NCI-H1105 treated with DMSO at 0.1 percent for 48 hours (cell line): ENCODE results near the gene BPIFA3.

Experiments
- DNase-seq: peaks from one replicate; lab custom pipeline; 2025; lab: John Stamatoyannopoulos, UW

BPIFA3 gene

GRCh38 chr20:33224399-33224798, 7.2 kb downstream of the BPIFA3 start:
- DNase-seq = no peak

DNA sequence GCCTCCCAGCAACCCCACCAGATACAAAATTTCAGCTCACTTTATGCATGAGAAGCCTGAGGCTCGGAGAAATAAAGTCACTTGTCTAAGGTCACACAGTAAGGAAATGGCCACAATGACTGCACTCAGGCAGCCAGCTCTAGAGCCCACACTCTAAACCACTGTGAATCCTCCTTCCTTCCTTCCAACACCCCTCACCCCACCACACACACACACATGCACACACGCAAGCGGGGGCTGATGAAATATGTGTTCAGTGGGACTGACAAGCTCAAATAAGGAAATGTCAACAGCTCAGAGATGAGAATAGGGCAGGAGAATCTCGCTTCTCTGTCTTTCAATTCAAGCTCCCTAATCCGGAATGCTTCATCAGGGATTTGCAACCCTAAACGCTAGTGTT, 12.7 kb downstream of the BPIFA3 start:
- DNase-seq = no peak

- no peak for DNase-seq
Observed at GRCh38 chr20:33231237-33231636, 14.1 kb downstream of the BPIFA3 start.

DNA sequence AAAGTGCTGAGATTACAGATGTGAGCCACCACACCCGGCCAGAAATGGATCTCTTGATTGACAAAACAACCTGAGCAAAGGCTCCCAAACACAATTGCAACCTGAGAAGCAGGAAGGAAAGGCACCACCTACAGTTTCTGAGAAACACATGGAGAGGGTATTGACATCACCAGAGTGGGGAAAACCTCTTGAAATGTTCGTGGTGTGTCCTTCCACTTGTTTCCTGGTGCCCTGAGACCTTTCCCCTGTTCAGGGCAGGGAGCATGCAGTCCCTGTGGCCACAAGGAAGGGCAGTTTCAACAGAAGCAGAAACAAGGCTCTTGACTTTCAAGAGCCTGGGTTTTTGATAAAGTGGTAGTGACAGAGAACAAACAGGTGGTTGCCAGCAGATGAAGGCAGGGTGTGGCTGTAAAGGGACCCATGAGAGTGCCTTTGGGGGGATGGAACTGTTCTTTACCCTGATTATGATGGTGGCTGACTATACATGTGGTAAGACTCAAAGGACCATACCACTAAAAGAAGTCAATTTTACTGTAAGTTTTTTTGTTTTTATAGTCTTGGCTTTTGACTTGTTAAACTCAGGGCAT, 15.4 kb downstream of the BPIFA3 start:
- no peak for DNase-seq

- no peak for DNase-seq
Observed at GRCh38 chr20:33233129-33233774, 16.1 kb downstream of the BPIFA3 start.

- no peak for DNase-seq
Observed at GRCh38 chr20:33234050-33234449, 16.9 kb downstream of the BPIFA3 start.

DNA sequence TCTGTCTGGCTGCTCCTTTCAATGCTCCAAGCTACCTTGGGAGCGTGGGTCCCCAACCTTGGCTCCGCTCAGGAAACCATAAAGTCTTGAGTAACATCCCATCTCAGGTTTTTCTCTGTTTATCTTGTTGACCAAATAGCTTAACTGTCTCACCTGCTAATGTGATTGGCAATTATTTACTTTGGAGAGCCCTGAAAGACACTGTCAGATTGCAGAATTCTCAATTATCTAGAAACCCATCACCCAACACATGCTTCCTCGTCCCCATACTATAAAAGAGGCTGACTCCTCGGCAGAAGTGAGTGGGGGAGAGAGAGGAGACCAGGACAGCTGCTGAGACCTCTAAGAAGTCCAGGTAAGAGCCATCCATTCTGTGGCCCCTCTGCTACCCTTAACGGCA, 18.5 kb downstream of the BPIFA3 start, which contains the start of gene BPIFA1:
Gene BPIFA1 (plus strand): TSS at position 301 of the 400 bp plus-strand sequence. CDS start 1,716 bp downstream, outside the sequence.
- no peak for DNase-seq

- no peak for DNase-seq
Observed at GRCh38 chr20:33236351-33236750, 19.2 kb downstream of the BPIFA3 start.

- no peak for DNase-seq
Observed at GRCh38 chr20:33237989-33238388, 20.8 kb downstream of the BPIFA3 start.

GRCh38 chr20:33239418-33239817, 22.3 kb downstream of the BPIFA3 start:
- DNase-seq = no peak

DNA sequence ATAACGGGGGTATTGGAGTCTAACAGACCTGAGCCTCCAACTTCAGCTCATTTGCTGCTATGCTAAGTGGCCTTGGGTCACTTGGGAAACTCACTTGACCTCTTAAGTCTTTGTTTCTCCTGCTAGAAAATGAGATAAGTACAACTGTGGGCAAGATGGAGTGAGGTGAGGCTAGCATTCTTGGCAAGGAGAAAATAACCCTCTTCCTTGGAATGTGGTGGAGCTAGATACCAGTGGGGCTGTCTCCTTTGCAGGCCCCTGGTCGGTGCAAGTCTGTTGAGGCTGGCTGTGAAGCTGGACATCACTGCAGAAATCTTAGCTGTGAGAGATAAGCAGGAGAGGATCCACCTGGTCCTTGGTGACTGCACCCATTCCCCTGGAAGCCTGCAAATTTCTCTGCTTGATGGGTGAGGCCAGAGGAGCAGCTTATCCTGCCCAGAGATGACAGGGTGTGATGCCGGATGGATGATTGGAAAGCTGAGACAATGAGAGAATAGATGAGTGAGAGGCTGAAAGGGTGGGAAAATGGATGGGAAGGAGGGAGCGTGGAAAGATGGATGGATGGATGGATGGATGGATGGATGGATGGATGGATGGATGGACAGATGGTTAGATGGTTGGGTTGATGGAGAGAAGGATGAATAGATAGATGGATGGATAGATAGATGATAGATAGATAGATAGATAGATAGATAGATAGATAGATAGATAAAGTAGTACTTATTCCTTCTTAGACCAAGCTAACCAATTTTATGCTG, 23.0 kb downstream of the BPIFA3 start:
- no peak for DNase-seq

DNA sequence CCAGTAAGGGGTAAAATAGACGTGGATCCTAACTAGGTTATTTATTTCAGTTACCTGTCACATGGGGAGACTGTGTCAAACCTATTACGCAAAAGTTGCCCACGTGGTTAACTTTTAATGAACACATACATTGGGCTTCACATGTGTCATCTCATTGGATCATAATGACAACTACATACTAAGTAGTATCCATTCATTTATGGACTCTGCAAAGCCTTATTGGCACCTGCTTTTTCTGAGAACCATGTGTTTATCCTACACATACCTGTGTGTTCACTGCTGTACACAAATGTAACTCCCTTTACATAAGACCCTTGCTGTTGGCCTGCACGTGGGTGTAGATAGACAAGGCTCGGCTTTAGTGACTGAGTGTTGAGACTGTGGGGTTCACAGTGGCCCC, 23.8 kb downstream of the BPIFA3 start:
- DNase-seq = no peak

DNA sequence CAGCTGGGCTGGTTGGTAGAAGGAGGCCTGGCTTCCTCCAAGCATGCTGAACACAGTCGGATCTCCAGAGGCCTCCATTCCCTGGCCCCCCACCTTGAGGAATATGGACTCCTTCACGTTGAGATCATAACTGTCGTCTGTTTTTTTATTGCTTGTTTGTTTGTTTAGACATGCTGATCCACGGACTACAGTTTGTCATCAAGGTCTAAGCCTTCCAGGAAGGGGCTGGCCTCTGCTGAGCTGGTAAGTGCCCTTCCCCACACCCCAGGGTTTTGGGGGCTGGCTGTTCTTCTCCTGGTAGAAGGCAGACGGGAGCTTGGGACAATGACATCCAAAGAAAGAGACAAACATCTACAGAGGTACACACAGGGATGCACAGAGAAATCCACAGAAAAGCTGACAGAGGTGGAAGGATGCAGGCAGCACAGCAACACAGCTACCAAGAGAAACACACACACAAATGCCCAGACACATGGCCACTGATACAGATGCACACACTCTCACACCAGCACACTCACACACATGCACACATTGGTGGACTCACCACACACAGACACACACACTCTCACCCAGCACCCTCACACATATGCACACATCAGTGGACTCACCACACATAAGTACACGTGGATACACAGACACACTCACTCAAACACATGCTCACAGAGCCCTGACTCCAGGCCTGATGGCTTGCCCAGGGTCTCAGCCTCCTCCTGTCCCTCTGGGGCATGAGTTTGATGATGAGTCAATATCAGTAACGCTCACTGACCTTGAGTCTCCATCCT, 25.4 kb downstream of the BPIFA3 start:
- DNase-seq = no peak

- no peak for DNase-seq
Observed at GRCh38 chr20:33246077-33246476, 28.9 kb downstream of the BPIFA3 start.

- no peak for DNase-seq
Observed at GRCh38 chr20:33249456-33249855, 32.3 kb downstream of the BPIFA3 start.

GRCh38 chr20:33250666-33251065, 33.5 kb downstream of the BPIFA3 start:
- no peak for DNase-seq

DNA sequence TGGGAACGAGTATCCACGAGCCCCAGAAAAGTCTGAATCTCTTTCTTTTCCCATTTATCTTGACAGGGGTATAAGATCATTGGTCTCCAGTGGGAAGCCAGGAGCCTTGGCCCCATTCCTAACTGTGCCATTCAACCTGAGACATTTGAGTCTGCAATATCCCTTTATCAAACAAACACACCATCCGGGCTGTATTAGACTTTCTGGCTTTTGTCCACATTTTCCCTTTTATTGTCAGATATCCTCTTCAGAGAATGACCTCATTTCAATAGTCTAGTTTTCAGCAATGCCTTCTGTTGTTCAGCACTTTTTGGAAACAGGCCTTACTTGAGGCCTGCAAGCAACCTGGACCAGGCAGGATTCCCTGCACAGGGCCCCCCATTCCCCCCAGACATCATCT, 34.3 kb downstream of the BPIFA3 start:
- DNase-seq = no peak

DNA sequence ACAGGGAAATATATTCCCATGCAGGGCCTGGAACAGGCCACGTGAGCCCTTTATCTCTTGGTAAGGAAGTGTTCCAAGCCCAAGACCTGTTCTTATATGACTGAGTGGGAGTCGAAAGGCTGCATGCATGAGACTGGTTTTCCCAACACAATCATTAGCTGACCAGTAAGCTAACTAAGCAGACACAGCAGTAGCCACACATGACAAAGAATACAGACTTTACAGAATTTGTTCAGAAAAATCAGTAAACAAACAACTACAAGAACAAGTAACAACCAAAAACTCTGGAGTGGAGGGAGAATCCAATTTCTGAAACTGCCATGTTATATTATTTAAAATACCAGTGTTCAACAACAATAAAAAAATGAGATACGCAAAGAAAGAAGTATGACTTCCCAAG, 35.3 kb downstream of the BPIFA3 start:
- DNase-seq = no peak

- DNase-seq = no peak
Observed at GRCh38 chr20:33255005-33255404, 37.9 kb downstream of the BPIFA3 start.

- no peak for DNase-seq
Observed at GRCh38 chr20:33257237-33257636, 40.1 kb downstream of the BPIFA3 start.

DNA sequence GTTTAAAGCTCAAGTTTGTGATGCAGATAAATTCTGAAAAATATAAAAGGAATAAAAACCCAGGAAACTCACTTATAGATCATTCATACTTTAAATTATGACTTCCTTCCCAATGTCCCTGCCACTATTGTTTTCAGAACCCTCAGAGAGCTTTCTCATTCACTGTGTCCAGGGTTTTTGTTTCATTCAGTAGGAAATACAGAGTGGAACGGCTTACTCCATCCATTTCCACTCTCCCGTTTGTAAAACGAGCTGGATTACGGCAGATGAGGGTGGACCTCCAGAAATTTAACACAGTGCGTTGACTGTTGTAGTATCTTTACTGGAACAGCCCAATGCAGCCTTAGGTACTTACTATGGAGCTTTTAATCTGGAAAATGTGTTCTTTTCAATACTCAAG, 42.2 kb downstream of the BPIFA3 start:
- DNase-seq = no peak

DNA sequence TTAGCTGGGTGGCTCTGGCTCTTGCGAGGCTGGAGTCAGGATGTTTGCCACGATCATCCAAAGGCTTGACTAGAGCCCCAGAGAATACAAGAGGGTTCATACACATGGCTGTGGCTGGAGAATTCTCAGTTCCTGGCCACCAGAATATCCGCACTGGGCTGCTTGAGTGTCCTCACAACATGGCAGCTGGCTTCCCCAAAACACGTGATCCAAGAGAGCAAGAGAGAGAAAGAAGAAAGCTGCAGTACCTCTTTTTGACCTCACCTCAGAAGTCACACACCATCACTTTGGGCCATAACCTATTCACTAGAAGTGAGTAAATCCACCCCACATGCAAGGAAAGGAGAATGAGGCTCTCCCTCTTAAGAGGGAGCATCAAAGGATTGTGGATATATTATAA, 44.3 kb downstream of the BPIFA3 start:
- DNase-seq = no peak
